ENCODE results near the gene PRMT2. TPM values are rescaled to one million over a fixed set of nuclear protein-coding genes. Genes with fewer than 3 reads are reported as not detected.
A peak's percentile ranks its signal among the peaks of the same experiment; 100 is the strongest.
"Not testable (repeated sequence)": the region's sequence is repeated elsewhere in the genome, so short reads cannot be mapped to it uniquely, and the experiment has no call there.

The PRMT2 gene
- total and polyA plus RNA-seq, 4 experiments from 2014 or later, result 175 to 348 (median 198) TPM

DNA sequence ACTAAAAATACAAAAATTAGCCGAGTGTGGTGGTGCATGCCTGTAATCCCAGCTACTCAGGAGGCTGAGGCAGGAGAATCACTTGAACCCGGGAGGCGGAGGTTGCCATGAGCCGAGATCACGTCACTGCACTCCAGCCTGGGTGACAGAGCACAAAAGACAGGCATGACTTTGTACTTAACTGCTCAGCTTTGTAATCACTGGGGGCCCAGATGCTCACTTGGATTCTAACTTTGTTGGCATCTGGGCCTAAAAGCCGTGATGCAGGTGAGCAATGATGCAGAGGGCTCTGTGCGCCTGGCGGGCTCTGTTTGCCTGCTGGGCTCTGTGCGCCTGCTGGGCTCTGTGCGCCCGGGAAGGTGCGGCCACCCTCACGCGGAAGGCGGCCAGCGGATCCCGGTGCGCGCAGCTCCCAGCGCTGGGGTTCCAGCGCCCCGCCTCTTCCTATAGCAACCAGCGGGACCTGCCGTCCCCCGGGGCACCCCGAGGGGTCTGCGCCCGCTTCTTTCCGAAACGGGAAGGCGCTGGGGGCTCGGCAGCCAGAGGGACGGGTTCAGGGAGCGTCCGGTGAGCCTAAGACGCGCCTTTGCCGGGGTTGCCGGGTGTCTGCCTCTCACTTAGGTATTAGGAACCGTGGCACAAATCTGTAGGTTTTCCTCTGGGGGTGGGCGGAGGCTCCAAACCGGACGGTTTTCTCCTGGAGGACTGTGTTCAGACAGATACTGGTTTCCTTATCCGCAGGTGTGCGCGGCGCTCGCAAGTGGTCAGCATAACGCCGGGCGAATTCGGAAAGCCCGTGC lies 31.7 kb downstream of the PRMT2 start:
- Histone ChIP-seq H3K4me1 (ENCODE audit: insufficient read depth, low read length) (peaks cover 15% of the 10 kb centered on the region), H3K9me3 (ENCODE audit: control insufficient read depth in 1 of 2, low read length in 2 of 2) (no peaks in the 10 kb centered on the region), H3K27ac (ENCODE audit: low read depth, low read length) (no peak overlapping the region), H3K27me3 (ENCODE audit: insufficient read depth, low read length) (peaks cover 5% of the 10 kb centered on the region), H3K36me3 (ENCODE audit: insufficient read depth, low read length) (peaks cover 18% of the 10 kb centered on the region), H3K4me3 (ENCODE audit: low read length in 2 of 2) (peak overlapping the region in 1 of 2 donors; percentile 43)
- peak overlapping the region; percentile 73 to 88 (median 83) for H3K4me3 Mint-ChIP-seq
- intact Hi-C loops (cut with micrococcal nuclease), result no loop called here
- H3K27ac Mint-ChIP-seq, result no peak overlapping the region
- peaks cover 0 to 1% of the 10 kb centered on the region in 2 donors for H3K27me3 Mint-ChIP-seq
- DNase-seq, result peak in 2 of 5 donors; percentile 11 to 12
- peaks cover 5 to 17% (median 6%) of the 10 kb centered on the region in 4 donors for H3K4me1 Mint-ChIP-seq
- H3K36me3 Mint-ChIP-seq, result peaks cover 18 to 30% of the 10 kb centered on the region in 2 donors
- POLR2A ChIA-PET (ENCODE audit: partially characterized antibody), result interaction anchor here (0.8 kb wide), 1 partner anchor 31 kb away, joined by 3 read pairs; the partner anchor contains the start of gene PRMT2
- CTCF ChIA-PET (ENCODE audit: partially characterized antibody), result no interaction called here
- H3K9me3 Mint-ChIP-seq, result peaks cover 0 to 1% (median 0%) of the 10 kb centered on the region in 8 donors

DNA sequence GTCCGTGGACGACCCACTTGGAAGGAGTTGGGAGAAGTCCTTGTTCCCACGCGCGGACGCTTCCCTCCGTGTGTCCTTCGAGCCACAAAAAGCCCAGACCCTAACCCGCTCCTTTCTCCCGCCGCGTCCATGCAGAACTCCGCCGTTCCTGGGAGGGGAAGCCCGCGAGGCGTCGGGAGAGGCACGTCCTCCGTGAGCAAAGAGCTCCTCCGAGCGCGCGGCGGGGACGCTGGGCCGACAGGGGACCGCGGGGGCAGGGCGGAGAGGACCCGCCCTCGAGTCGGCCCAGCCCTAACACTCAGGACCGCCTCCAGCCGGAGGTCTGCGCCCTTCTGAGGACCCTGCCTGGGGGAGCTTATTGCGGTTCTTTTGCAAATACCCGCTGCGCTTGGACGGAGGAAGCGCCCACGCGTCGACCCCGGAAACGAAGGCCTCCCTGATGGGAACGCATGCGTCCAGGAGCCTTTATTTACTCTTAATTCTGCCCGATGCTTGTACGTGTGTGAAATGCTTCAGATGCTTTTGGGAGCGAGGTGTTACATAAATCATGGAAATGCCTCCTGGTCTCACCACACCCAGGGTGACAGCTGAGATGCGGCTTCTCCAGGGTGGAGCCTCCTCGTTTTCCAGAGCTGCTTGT lies 32.4 kb downstream of the PRMT2 start:
- POLR2A ChIA-PET (ENCODE audit: partially characterized antibody), result no interaction called here
- Histone ChIP-seq H3K4me1 (ENCODE audit: insufficient read depth, low read length) (peaks cover 15% of the 10 kb centered on the region), H3K36me3 (ENCODE audit: insufficient read depth, low read length) (peaks cover 16% of the 10 kb centered on the region), H3K27ac (ENCODE audit: low read depth, low read length) (no peak overlapping the region), H3K9me3 (ENCODE audit: control insufficient read depth in 1 of 2, low read length in 2 of 2) (no peaks in the 10 kb centered on the region), H3K27me3 (ENCODE audit: insufficient read depth, low read length) (peaks cover 5% of the 10 kb centered on the region), H3K4me3 (ENCODE audit: low read length in 2 of 2) (peak overlapping the region in 1 of 2 donors; percentile 43)
- Mint-ChIP-seq H3K27ac (no peak overlapping the region), H3K36me3 (peaks cover 18 to 27% of the 10 kb centered on the region in 2 donors), H3K4me3 (peak overlapping the region; percentile 73 to 88 (median 86)), H3K4me1 (peaks cover 5 to 17% (median 6%) of the 10 kb centered on the region in 4 donors), H3K27me3 (peaks cover 0 to 1% of the 10 kb centered on the region in 2 donors), H3K9me3 (peaks cover 0 to 1% (median 0%) of the 10 kb centered on the region in 8 donors)
- intact Hi-C loops (cut with micrococcal nuclease), result no loop called here
- no peak for DNase-seq
- CTCF ChIA-PET (ENCODE audit: partially characterized antibody), result no interaction called here

DNA sequence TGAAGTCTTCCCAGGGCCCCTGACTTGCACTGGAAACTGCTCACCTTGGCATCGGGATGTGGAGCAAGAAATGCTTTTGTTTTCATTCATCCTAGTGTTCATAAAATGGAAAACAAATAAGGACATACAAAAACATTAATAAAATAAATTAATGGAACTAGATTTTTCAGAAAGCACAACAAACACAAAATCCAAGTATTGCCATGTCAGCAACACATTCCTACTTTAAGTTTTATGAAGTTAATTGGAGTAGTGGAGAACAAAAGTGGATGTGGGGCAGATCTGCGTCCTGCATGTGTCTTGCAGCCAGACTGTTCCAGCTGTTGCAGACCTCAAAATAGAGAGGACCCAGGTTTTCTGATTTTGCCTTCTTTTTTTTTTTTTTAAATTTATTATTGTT lies 32.9 kb downstream of the PRMT2 start:
- peak overlapping the region; percentile 55 to 88 (median 79) for H3K4me3 Mint-ChIP-seq
- peak overlapping the region in 1 of 2 donors; percentile 43 for H3K4me3 ChIP-seq (ENCODE audit: low read length in 2 of 2)
- DNase-seq, result no peak
- POLR2A ChIA-PET (ENCODE audit: partially characterized antibody), result no interaction called here
- CTCF ChIA-PET (ENCODE audit: partially characterized antibody), result no interaction called here
- H3K9me3 ChIP-seq (ENCODE audit: control insufficient read depth in 1 of 2, low read length in 2 of 2), result no peaks in the 10 kb centered on the region
- intact Hi-C loops (cut with micrococcal nuclease), result no loop called here
- H3K36me3 Mint-ChIP-seq, result peaks cover 18 to 22% of the 10 kb centered on the region in 2 donors
- peaks cover 0 to 1% (median 0%) of the 10 kb centered on the region in 8 donors for H3K9me3 Mint-ChIP-seq
- H3K36me3 ChIP-seq (ENCODE audit: insufficient read depth, low read length), result peaks cover 11% of the 10 kb centered on the region
- no peak overlapping the region for H3K27ac ChIP-seq (ENCODE audit: low read depth, low read length)
- H3K27me3 ChIP-seq (ENCODE audit: insufficient read depth, low read length), result peaks cover 5% of the 10 kb centered on the region
- H3K4me1 Mint-ChIP-seq, result peaks cover 5 to 17% (median 6%) of the 10 kb centered on the region in 4 donors
- peaks cover 0 to 1% of the 10 kb centered on the region in 2 donors for H3K27me3 Mint-ChIP-seq
- peak overlapping the region in 1 of 7 donors; percentile 12 for H3K27ac Mint-ChIP-seq
- peaks cover 15% of the 10 kb centered on the region for H3K4me1 ChIP-seq (ENCODE audit: insufficient read depth, low read length)

DNA sequence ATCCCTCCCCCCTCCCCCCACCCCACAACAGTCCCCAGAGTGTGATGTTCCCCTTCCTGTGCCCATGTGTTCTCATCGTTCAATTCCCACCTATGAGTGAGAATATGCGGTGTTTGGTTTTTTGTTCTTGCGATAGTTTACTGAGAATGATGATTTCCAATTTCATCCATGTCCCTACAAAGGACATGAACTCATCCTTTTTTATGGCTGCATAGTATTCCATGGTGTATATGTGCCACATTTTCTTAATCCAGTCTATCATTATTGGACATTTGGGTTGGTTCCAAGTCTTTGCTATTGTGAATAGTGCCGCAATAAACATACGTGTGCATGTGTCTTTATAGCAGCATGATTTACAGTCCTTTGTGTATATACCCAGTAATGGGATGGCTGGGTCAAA lies 33.4 kb downstream of the PRMT2 start:
- H3K27ac ChIP-seq (ENCODE audit: low read depth, low read length); intact Hi-C loops (cut with micrococcal nuclease); H3K27me3 Mint-ChIP-seq; H3K4me3 Mint-ChIP-seq; H3K9me3 ChIP-seq (ENCODE audit: control insufficient read depth in 1 of 2, low read length in 2 of 2); H3K9me3 Mint-ChIP-seq; H3K4me3 ChIP-seq (ENCODE audit: low read length in 2 of 2); H3K36me3 ChIP-seq (ENCODE audit: insufficient read depth, low read length); DNase-seq; H3K27me3 ChIP-seq (ENCODE audit: insufficient read depth, low read length); H3K27ac Mint-ChIP-seq; CTCF ChIA-PET (ENCODE audit: partially characterized antibody): not testable (repeated sequence)
- Mint-ChIP-seq H3K36me3 (peaks cover 17 to 18% of the 10 kb centered on the region in 2 donors), H3K4me1 (peaks cover 5 to 17% (median 6%) of the 10 kb centered on the region in 4 donors)
- H3K4me1 ChIP-seq (ENCODE audit: insufficient read depth, low read length), result peaks cover 15% of the 10 kb centered on the region
- POLR2A ChIA-PET (ENCODE audit: partially characterized antibody), result interaction anchor here (1.0 kb wide), 1 partner anchor 34 kb away, joined by 4 read pairs; the partner anchor contains the start of gene PRMT2

DNA sequence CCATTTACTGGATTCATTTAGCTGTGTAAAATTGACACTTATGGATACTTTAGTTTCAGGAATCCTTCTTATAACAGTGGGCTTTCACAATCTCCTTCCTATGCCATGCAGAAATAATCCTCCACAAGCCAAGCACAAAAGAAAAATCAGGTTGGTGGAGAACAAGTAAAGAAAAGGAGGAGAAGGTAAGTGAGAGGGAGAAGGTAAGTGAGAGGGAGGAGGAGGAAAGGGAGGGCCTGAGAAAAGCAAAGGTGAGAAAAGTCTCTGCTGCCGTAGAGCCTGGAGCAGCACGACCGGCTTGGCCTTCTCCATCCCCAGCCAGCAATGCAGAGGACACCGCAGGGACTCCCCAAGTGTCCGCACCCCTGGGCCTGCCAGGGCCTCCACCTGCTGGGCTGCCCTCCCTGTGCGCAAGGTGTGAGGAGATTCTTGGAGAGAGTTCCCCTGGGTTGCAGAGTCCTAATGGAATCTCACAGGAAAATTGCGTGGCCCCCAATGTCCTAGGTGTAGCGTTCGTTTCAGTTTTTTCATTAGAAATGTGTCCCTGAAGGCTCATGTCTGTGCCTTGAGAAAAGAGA lies 39.0 kb downstream of the PRMT2 start:
- H3K4me1 Mint-ChIP-seq, result peaks cover 0 to 1% (median 0%) of the 10 kb centered on the region in 4 donors

DNA sequence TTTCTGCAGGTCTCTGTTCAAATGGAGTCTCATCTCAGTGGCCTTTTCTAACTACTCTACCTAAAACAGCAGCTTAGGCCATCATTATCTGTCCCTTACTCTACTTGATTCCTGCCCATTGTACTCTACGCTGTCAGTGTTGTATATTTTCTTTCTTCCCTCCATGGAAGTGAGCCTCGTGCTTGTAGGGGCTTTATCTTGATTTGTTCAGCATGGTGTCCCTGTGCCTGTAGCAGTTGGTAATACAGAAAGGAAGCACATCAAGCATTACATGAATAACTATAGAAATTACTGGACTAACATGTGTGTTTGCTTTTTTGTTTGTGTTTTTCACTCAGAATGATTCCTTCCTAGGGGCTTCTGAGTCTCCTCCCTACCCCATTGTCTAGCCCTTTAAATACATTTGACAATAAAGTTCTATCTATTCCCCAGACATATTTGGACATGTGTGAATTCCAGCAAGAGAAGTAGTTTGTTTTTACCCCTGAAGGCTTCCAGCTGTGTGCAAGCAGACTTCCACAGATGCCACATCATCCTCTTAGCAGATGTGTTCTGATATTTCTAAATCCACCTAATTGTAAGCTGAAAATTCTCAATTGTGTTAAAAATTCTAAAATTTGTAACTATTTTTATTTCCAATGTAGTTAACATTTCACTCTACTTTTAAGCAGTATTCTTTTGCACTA lies 40.3 kb downstream of the PRMT2 start:
- Histone ChIP-seq H3K9me3 (ENCODE audit: control insufficient read depth in 1 of 2, low read length in 2 of 2) (no peaks in the 10 kb centered on the region), H3K4me3 (ENCODE audit: low read length in 2 of 2) (no peak overlapping the region), H3K27me3 (ENCODE audit: insufficient read depth, low read length) (no peaks in the 10 kb centered on the region), H3K36me3 (ENCODE audit: insufficient read depth, low read length) (no peaks in the 10 kb centered on the region), H3K4me1 (ENCODE audit: insufficient read depth, low read length) (no peaks in the 10 kb centered on the region), H3K27ac (ENCODE audit: low read depth, low read length) (no peak overlapping the region)
- Mint-ChIP-seq H3K36me3 (no peaks in the 10 kb centered on the region), H3K9me3 (peaks cover 0 to 2% (median 0%) of the 10 kb centered on the region in 8 donors), H3K27me3 (peaks cover 1 to 2% of the 10 kb centered on the region in 2 donors), H3K4me3 (no peak overlapping the region), H3K27ac (no peak overlapping the region), H3K4me1 (peaks cover 0 to 1% (median 0%) of the 10 kb centered on the region in 4 donors)
- CTCF ChIA-PET (ENCODE audit: partially characterized antibody), result no interaction called here
- intact Hi-C loops (cut with micrococcal nuclease), result no loop called here
- no peak for DNase-seq
- POLR2A ChIA-PET (ENCODE audit: partially characterized antibody), result no interaction called here

More for the DNA sequence above, 39.0 kb downstream of the PRMT2 start:
- no peaks in the 10 kb centered on the region for H3K27me3 ChIP-seq (ENCODE audit: insufficient read depth, low read length)
- H3K9me3 Mint-ChIP-seq, result peaks cover 0 to 2% (median 0%) of the 10 kb centered on the region in 8 donors
- intact Hi-C loops (cut with micrococcal nuclease), result no loop called here
- H3K27ac Mint-ChIP-seq, result peak overlapping the region in 1 of 7 donors; percentile 53
- no peak overlapping the region for H3K27ac ChIP-seq (ENCODE audit: low read depth, low read length)
- no peak for DNase-seq
- H3K27me3 Mint-ChIP-seq, result peaks cover 0 to 1% of the 10 kb centered on the region in 2 donors
- H3K4me1 ChIP-seq (ENCODE audit: insufficient read depth, low read length), result no peaks in the 10 kb centered on the region
- H3K9me3 ChIP-seq (ENCODE audit: control insufficient read depth in 1 of 2, low read length in 2 of 2), result no peaks in the 10 kb centered on the region
- CTCF ChIA-PET (ENCODE audit: partially characterized antibody), result no interaction called here
- H3K36me3 Mint-ChIP-seq, result no peaks in the 10 kb centered on the region
- H3K4me3 Mint-ChIP-seq, result no peak overlapping the region
- H3K4me3 ChIP-seq (ENCODE audit: low read length in 2 of 2), result no peak overlapping the region
- POLR2A ChIA-PET (ENCODE audit: partially characterized antibody), result no interaction called here
- H3K36me3 ChIP-seq (ENCODE audit: insufficient read depth, low read length), result no peaks in the 10 kb centered on the region

Measured in CD4-positive, alpha-beta memory T cell (primary cell).